A549 (cell line): ENCODE results near the gene FAM149B1. TPM values are rescaled to one million over a fixed set of nuclear protein-coding genes. Genes with fewer than 3 reads are reported as not detected.
A peak's percentile ranks its signal among the peaks of the same experiment; 100 is the strongest.

Experiments used
- ATAC-seq, 2 experiments: fragments of 200-7000 bp in 1 of 2; fragments of >200 bp in 1 of 2; cut with Nextera tagmentation in 1 of 2; cut with Tn5 transposase in 1 of 2; 3 replicates each; pipeline versions ENCODE4 v1.8.0 to v1.9.1; 2018 to 2020; ENCODE audit warnings: mild to moderate bottlenecking in 1 of 2, moderate library complexity in 1 of 2
- CTCF ChIA-PET: fragments of 300-600 bp; sonication (Branson Sonifier 250); formaldehyde crosslinking; extraction: SDS; loops from one replicate; lab custom pipeline; 2021; ENCODE audit warnings: antibody characterized with exemption, inconsistent platforms; lab: Yijun Ruan, JAX
- POLR2A ChIA-PET: fragments of 350-600 bp; formaldehyde crosslinking; extraction: SDS; loops from one replicate; lab custom pipeline; 2021; ENCODE audit warnings: antibody characterized with exemption, inconsistent platforms; lab: Yijun Ruan, JAX
- DNase-seq, 2 experiments: peaks; one replicate each; pipeline versions ENCODE4 v3.0.0 to v3.0.0-alpha.2; 2011 to 2016; ENCODE audit warnings: low read depth in 1 of 2, low spot score in 1 of 2
- FAIRE-seq: peaks from 2 replicates; lab custom pipeline; 2011; peaks lifted over from hg19 to GRCh38; lab: Jason Lieb, UNC
- H3K27ac ChIP-seq, 2 experiments: fragments of >200 bp; sonication (Bioruptor Twin); formaldehyde crosslinking; 3 replicates each; pipeline ENCODE4 v1.5.1; 2016 to 2017
- H3K4me1 ChIP-seq: fragments of >200 bp; sonication (Bioruptor Twin); formaldehyde crosslinking; 3 replicates; pipeline ENCODE4 v1.6.1; 2016
- H3K4me2 ChIP-seq: fragments of >200 bp; sonication (Bioruptor Twin); formaldehyde crosslinking; 3 replicates; pipeline ENCODE4 v1.6.1; 2016
- H3K4me3 ChIP-seq: fragments of >200 bp; sonication (Bioruptor Twin); formaldehyde crosslinking; 3 replicates; pipeline ENCODE4 v1.5.1; 2016
- H3K9me3 ChIP-seq: fragments of >200 bp; sonication (Bioruptor Twin); formaldehyde crosslinking; 3 replicates; pipeline ENCODE4 v1.6.1; 2016
- CBX8 ChIP-seq: fragments of 200-600 bp; sonication (generic); IDR thresholded peaks from 2 replicates; pipeline ENCODE4 v1.6.1; 2016
- CTCF ChIP-seq: fragments of >200 bp; sonication (Bioruptor Twin); formaldehyde crosslinking; IDR thresholded peaks from 3 replicates; pipeline ENCODE4 v1.5.1; 2016
- E2F6 ChIP-seq: IDR thresholded peaks from 2 replicates; pipeline ENCODE4 v1.6.1; 2012; ENCODE audit warnings: low read depth, borderline replicate concordance
- ESRRA ChIP-seq: fragments of 150-350 bp; IDR thresholded peaks from 2 replicates; pipeline ENCODE4 v1.6.1; 2014; ENCODE audit warnings: mild to moderate bottlenecking, low read length, borderline replicate concordance
- FOSB ChIP-seq: fragments of 250-450 bp; sonication (Bioruptor Pico); IDR thresholded peaks from 2 replicates; pipeline ENCODE4 v1.5.0; 2020; ENCODE audit warnings: mild to moderate bottlenecking, moderate library complexity
- FOXS1 ChIP-seq: fragments of 250-450 bp; sonication (Bioruptor Pico); IDR thresholded peaks from 2 replicates; pipeline ENCODE4 v1.5.0; 2020; ENCODE audit warnings: mild to moderate bottlenecking, moderate library complexity
- GATA3 ChIP-seq: IDR thresholded peaks from 2 replicates; pipeline ENCODE4 v1.6.1; 2012; ENCODE audit warnings: borderline replicate concordance
- HDAC2 ChIP-seq: fragments of 200-600 bp; sonication (generic); IDR thresholded peaks from 2 replicates; pipeline ENCODE4 v1.6.1; 2016
- HEYL ChIP-seq: fragments of 250-450 bp; sonication (Bioruptor Pico); IDR thresholded peaks from 2 replicates; pipeline ENCODE4 v1.8.0; 2021; ENCODE audit warnings: mild to moderate bottlenecking, moderate library complexity
- HMGXB4 ChIP-seq: fragments of 250-450 bp; sonication (Bioruptor Pico); IDR thresholded peaks from 2 replicates; pipeline ENCODE4 v1.5.0; 2021; ENCODE audit warnings: mild to moderate bottlenecking, moderate library complexity, borderline replicate concordance
- HOXA7 ChIP-seq: fragments of 250-450 bp; sonication (Bioruptor Pico); IDR thresholded peaks from 2 replicates; pipeline ENCODE4 v1.5.0; 2020; ENCODE audit warnings: mild to moderate bottlenecking, moderate library complexity
- HOXB5 ChIP-seq: fragments of 250-450 bp; sonication (Bioruptor Pico); IDR thresholded peaks from 2 replicates; pipeline ENCODE4 v1.5.0; 2020; ENCODE audit warnings: mild to moderate bottlenecking, moderate library complexity
- JUNB ChIP-seq: fragments of >200 bp; sonication (Bioruptor Twin); formaldehyde crosslinking; IDR thresholded peaks from 2 replicates; pipeline ENCODE4 v1.6.1; 2016
- KDM5A ChIP-seq: fragments of 200-600 bp; sonication (generic); IDR thresholded peaks from 2 replicates; pipeline ENCODE4 v1.6.1; 2016; ENCODE audit warnings: antibody characterized with exemption, mild to moderate bottlenecking
- MAFK ChIP-seq: fragments of 450-650 bp; IDR thresholded peaks from 2 replicates; pipeline ENCODE4 v1.6.1; 2014; ENCODE audit not compliant: partially characterized antibody
- MYC ChIP-seq: IDR thresholded peaks from 2 replicates; pipeline ENCODE4 v1.6.1; 2012; ENCODE audit warnings: mild to moderate bottlenecking, inconsistent platforms, low read length, improper control_type of control experiment, borderline replicate concordance
- NR3C1 ChIP-seq: fragments of >200 bp; sonication (Bioruptor Twin); formaldehyde crosslinking; IDR thresholded peaks from 3 replicates; pipeline ENCODE4 v1.6.1; 2017
- PHF8 ChIP-seq: fragments of 200-600 bp; sonication (generic); IDR thresholded peaks from 2 replicates; pipeline ENCODE4 v1.6.1; 2016; ENCODE audit warnings: low read depth, mild to moderate bottlenecking, antibody characterized with exemption, moderate library complexity, borderline replicate concordance
- POLR2A ChIP-seq: IDR thresholded peaks from 2 replicates; pipeline ENCODE4 v1.6.1; 2012; ENCODE audit warnings: mild to moderate bottlenecking, low read length
- POLR2AphosphoS2 ChIP-seq: conservative IDR thresholded peaks from 2 replicates; pipeline ENCODE4 v1.6.1; 2012; ENCODE audit warnings: low read length, improper control_type of control experiment, inconsistent platforms
- RAD21 ChIP-seq, 2 experiments: fragments of >200 bp in 1 of 2; sonication (Bioruptor Twin) in 1 of 2; formaldehyde crosslinking in 1 of 2; IDR thresholded peaks in 1 of 2; conservative IDR thresholded peaks in 1 of 2; 2 replicates in 1 of 2; 3 replicates in 1 of 2; pipeline ENCODE4 v1.6.1; 2012 to 2018; ENCODE audit warnings: inconsistent platforms in 1 of 2
- RARB ChIP-seq: fragments of 250-450 bp; sonication (Bioruptor Pico); IDR thresholded peaks from 2 replicates; pipeline ENCODE4 v1.8.0; 2021; ENCODE audit warnings: mild to moderate bottlenecking, moderate library complexity
- SREBF2 ChIP-seq: fragments of 450-650 bp; IDR thresholded peaks from 2 replicates; pipeline ENCODE4 v1.6.1; 2014; ENCODE audit warnings: mild to moderate bottlenecking, moderate library complexity
- TP53 ChIP-seq: fragments of 250-450 bp; sonication (Bioruptor Pico); IDR thresholded peaks from 2 replicates; pipeline ENCODE4 v1.5.0; 2021; ENCODE audit warnings: mild to moderate bottlenecking, moderate library complexity
- ZC3H11A ChIP-seq: fragments of 450-650 bp; IDR thresholded peaks from 2 replicates; pipeline ENCODE4 v1.6.1; 2014; ENCODE audit warnings: antibody characterized with exemption, mild to moderate bottlenecking
- ZSCAN20 ChIP-seq: fragments of 250-450 bp; sonication (Bioruptor Pico); IDR thresholded peaks from 2 replicates; pipeline ENCODE4 v1.8.0; 2022; ENCODE audit warnings: mild to moderate bottlenecking, moderate library complexity
- WGBS: methylation state at CpG from one replicate; pipeline ENCODE4 v1.1.6; 2017; ENCODE audit errors: missing lambda C conversion rate; 5-methylcytosine and 5-hydroxymethylcytosine counted together
- polyA plus RNA-seq, 4 experiments: library from polyadenylated mRNA; depleted of rRNA in 3 of 4; stranded (reverse); fragments of >200 nt; fragmentation: RNase III in 1 of 4; extraction: RNeasy Plus Mini Kit Qiagen cat#74134 plus additional on column Dnase treatment in 1 of 4; gene quantifications; 2 replicates in 3 of 4; 3 replicates in 1 of 4; pipeline ENCODE4 v1.2.3, GENCODE V29; 2011 to 2017
- TF ChIP-seq, protein P1 (sequence below): IDR thresholded peaks from 2 replicates; pipeline ENCODE4 v1.6.1; 2012
- TF ChIP-seq, protein P2 (sequence below): fragments of >200 bp; sonication (Bioruptor Twin); formaldehyde crosslinking; IDR thresholded peaks from 3 replicates; pipeline ENCODE4 v1.6.1; 2016

Gene FAM149B1
- polyA plus RNA-seq, 2 of the 4 experiments (the other 2 are of a cell fraction): 6.9 to 26.7 TPM

GRCh38 chr10:73246646-73247508, 79.0 kb downstream of the FAM149B1 start, which contains the start of gene DNAJC9 (continued):
- TF ChIP-seq CTCF: peak; percentile 13; the same call in 1 of the 3 replicates
- peak; percentile 27 for TF ChIP-seq TP53 (CRISPR knock-in tag)
- TF ChIP-seq POLR2A: peak; percentile 85
- peak; percentile 6; the same call in 1 of the 2 replicates for TF ChIP-seq PHF8
- peak; percentile 53; the same call in 1 of the 2 replicates for TF ChIP-seq GATA3
- TF ChIP-seq RAD21 (conservative IDR thresholded peaks at IDR 0.05 in 1 of 2, IDR thresholded peaks at IDR 0.05 in 1 of 2): peak in 1 of 2 experiments; percentile 26; a peak in 2 of 5 replicates
- TF ChIP-seq KDM5A: peak; percentile 73
- peak; percentile 51; the same call in 1 of the 2 replicates for TF ChIP-seq POLR2AphosphoS2
- TF ChIP-seq, protein P1, sequence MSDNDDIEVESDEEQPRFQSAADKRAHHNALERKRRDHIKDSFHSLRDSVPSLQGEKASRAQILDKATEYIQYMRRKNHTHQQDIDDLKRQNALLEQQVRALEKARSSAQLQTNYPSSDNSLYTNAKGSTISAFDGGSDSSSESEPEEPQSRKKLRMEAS: peak; percentile 96
- 0 out of 2 replicates have a peak, but pooled peaks have one; percentile 28 for TF ChIP-seq FOSB
- no peak for TF ChIP-seq SREBF2
- TF ChIP-seq RARB: peak; percentile 42; the same call in 1 of the 2 replicates
- TF ChIP-seq HDAC2: no peak
- 0 out of 2 replicates have a peak, but pooled peaks have one; percentile 51 for TF ChIP-seq HOXB5 (CRISPR knock-in tag)
- TF ChIP-seq, protein P2, sequence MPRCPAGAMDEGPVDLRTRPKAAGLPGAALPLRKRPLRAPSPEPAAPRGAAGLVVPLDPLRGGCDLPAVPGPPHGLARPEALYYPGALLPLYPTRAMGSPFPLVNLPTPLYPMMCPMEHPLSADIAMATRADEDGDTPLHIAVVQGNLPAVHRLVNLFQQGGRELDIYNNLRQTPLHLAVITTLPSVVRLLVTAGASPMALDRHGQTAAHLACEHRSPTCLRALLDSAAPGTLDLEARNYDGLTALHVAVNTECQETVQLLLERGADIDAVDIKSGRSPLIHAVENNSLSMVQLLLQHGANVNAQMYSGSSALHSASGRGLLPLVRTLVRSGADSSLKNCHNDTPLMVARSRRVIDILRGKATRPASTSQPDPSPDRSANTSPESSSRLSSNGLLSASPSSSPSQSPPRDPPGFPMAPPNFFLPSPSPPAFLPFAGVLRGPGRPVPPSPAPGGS: peak; percentile 92; the same call in 2 of the 3 replicates
- TF ChIP-seq HMGXB4: peak; percentile 70; the same call in 1 of the 2 replicates
- TF ChIP-seq, all 56 proteins: peak for 21

- POLR2A ChIA-PET: interaction anchor here (0.6 to 2.1 kb wide), 20 partner anchors 9 to 378 kb away, joined by 3 to 15 read pairs (median 4); partner anchors contain the start of genes ANXA7, CFAP70, ECD and FAM149B1
- FAIRE-seq (no peak), ATAC-seq (no peak), DNase-seq (no peak)
- no peaks in the 10 kb centered on the region for H3K9me3 ChIP-seq
- H3K4me1 ChIP-seq: peaks cover 36% of the 10 kb centered on the region
- peak overlapping the region; percentile 88 to 89 for H3K27ac ChIP-seq
- H3K4me3 ChIP-seq: peak overlapping the region; percentile 78
- WGBS: 38% methylated on average over 4 of the region's 4 CpGs
- TF ChIP-seq POLR2A (no peak), MYC (no peak; the same call in 1 of the 2 replicates), JUNB (no peak), PHF8 (no peak), HOXA7 (0 out of 2 replicates have a peak, but pooled peaks have one; percentile 51), MAFK (peak; percentile 70), CBX8 (no peak), ZC3H11A (no peak), GATA3 (no peak), FOXS1 (no peak), NR3C1 (no peak), HEYL (no peak), E2F6 (no peak), ESRRA (no peak), ZSCAN20 (CRISPR knock-in tag) (no peak)
- TF ChIP-seq, protein P2: no peak; the same call in 1 of the 3 replicates
- TF ChIP-seq, all 56 proteins: peak for 2
- CTCF ChIA-PET: interaction anchor here (1.7 kb wide), 2 partner anchors 8 to 16 kb away, joined by 4 to 10 read pairs; no protein-coding TSS in a partner anchor
- H3K4me2 ChIP-seq: peak overlapping the region; percentile 87
Observed at GRCh38 chr10:73247509-73248258, 79.8 kb downstream of the FAM149B1 start.
